ENCODE results near the gene PARPBP. TPM values are rescaled to one million over a fixed set of nuclear protein-coding genes. Genes with fewer than 3 reads are reported as not detected.

Gene PARPBP
- total and polyA plus RNA-seq, 2 of the 8 experiments (the other 6 are each of a cell fraction or from before 2014, with no cell fraction given): 10.9 to 38.1 TPM

- Histone ChIP-seq H4K5ac (ENCODE audit: insufficient read length, low read depth, low read length) (no peak overlapping the region), H3K4me2 (ENCODE audit: insufficient read depth in 1 of 2, low read depth in 2 of 2, low read length in 2 of 2) (no peak overlapping the region), H3K9ac (replicated peaks in 1 of 4; ENCODE audit: extremely low read depth in 1 of 4, low read depth in 3 of 4, low read length in 3 of 4) (no peak overlapping the region), H4K8ac (ENCODE audit: extremely low read depth, insufficient read depth, low read length) (no peak overlapping the region), H2BK5ac (ENCODE audit: low read depth, low read length) (no peak overlapping the region), H3K79me2 (ENCODE audit: control insufficient read depth in 1 of 2, insufficient read depth in 2 of 2, low read length in 2 of 2) (no peaks in the 10 kb centered on the region), H2BK20ac (ENCODE audit: low read length) (no peak overlapping the region), H3K23ac (ENCODE audit: insufficient read length) (no peak overlapping the region), H3K79me1 (ENCODE audit: low read depth, low read length) (no peaks in the 10 kb centered on the region), H3K56ac (replicated peaks; ENCODE audit: insufficient read length, low read depth, low read length) (no peak overlapping the region), H3K4ac (replicated peaks; ENCODE audit: insufficient read length, low read depth, low read length) (no peak overlapping the region), H2BK15ac (ENCODE audit: low read length) (no peak overlapping the region), H3K9me3 (ENCODE audit: insufficient read depth in 2 of 2, low read depth in 1 of 2, low read length in 1 of 2) (no peaks in the 10 kb centered on the region), H3K23me2 (ENCODE audit: low read depth, low read length) (no peaks in the 10 kb centered on the region), H2BK12ac (ENCODE audit: low read depth, low read length) (no peak overlapping the region), H3K27ac (ENCODE audit: low read depth, low read length) (no peak overlapping the region), H4K91ac (replicated peaks; ENCODE audit: insufficient read length, low read length) (no peak overlapping the region), H3K18ac (ENCODE audit: extremely low read depth, low read length) (no peak overlapping the region), H3K36me3 (ENCODE audit: control insufficient read depth in 2 of 4, insufficient read depth in 4 of 4, low read length in 3 of 4) (peaks cover 0 to 2% (median 0%) of the 10 kb centered on the region in 4 experiments; a peak in 1 of 8 replicates), H3K27me3 (replicated peaks in 1 of 4; ENCODE audit: control insufficient read depth in 3 of 4, extremely low read depth in 1 of 4, insufficient read depth in 3 of 4, low read length in 3 of 4) (no peaks in the 10 kb centered on the region), H2AFZ (ENCODE audit: low read length) (no peak overlapping the region; the same call in 1 of the 2 replicates), H4K20me1 (replicated peaks in 1 of 2; ENCODE audit: control insufficient read depth in 1 of 2, insufficient read depth in 2 of 2, low read length in 2 of 2) (no peaks in the 10 kb centered on the region), H2BK120ac (replicated peaks; ENCODE audit: low read depth, low read length) (no peak overlapping the region), H3K4me3 (ENCODE audit: extremely low read depth in 1 of 4, insufficient read depth in 2 of 4, low read depth in 3 of 4, low read length in 4 of 4) (no peak overlapping the region), H3K14ac (ENCODE audit: insufficient read length) (no peak overlapping the region), H2AK5ac (ENCODE audit: low read depth, low read length) (no peak overlapping the region), H3K4me1 (replicated peaks in 1 of 4; ENCODE audit: control insufficient read depth in 3 of 4, insufficient read depth in 4 of 4, low read length in 3 of 4) (peaks cover 0 to 2% (median 0%) of the 10 kb centered on the region in 4 experiments; a peak in 1 of 7 replicates)
- ChIA-PET CTCF (ENCODE audit: partially characterized antibody) (no interaction called here), POLR2A (ENCODE audit: partially characterized antibody) (no interaction called here)
- DNase-seq (ENCODE audit: low read depth in 1 of 2, low spot score in 2 of 2): no peak
- no peak for FAIRE-seq
- no peak for TF ChIP-seq CEBPB (IDR thresholded peaks at IDR 0.05; ENCODE audit: low read depth, low read length)
- TF ChIP-seq SIRT6 (IDR thresholded peaks at IDR 0.05; ENCODE audit: low read length): no peak
- no peak for TF ChIP-seq BACH1 (IDR thresholded peaks at IDR 0.05; ENCODE audit: low read length)
- TF ChIP-seq GABPA (IDR thresholded peaks at IDR 0.05; ENCODE audit: borderline replicate concordance, insufficient read depth, low read length): no peak
- TF ChIP-seq SIX5 (IDR thresholded peaks at IDR 0.05; ENCODE audit: low read depth, low read length): no peak
- no peak for TF ChIP-seq TCF12 (IDR thresholded peaks at IDR 0.05; ENCODE audit: low read depth, low read length)
- no peak for TF ChIP-seq POLR2A (IDR thresholded peaks at IDR 0.05; ENCODE audit: control extremely low read depth in 1 of 2, low read depth in 2 of 2, low read length in 2 of 2)
- TF ChIP-seq SIN3A (conservative IDR thresholded peaks at IDR 0.05 in 1 of 2, IDR thresholded peaks at IDR 0.05 in 1 of 2; ENCODE audit: low read depth in 1 of 2, low read length in 2 of 2): no peak
- no peak for TF ChIP-seq TAF7 (optimal IDR thresholded peaks at IDR 0.05; ENCODE audit: borderline replicate concordance, low read depth, low read length)
- TF ChIP-seq CTBP2 (IDR thresholded peaks at IDR 0.05; ENCODE audit: borderline replicate concordance, insufficient read depth, insufficient read length, low read length): no peak
- no peak for TF ChIP-seq ZNF274 (IDR thresholded peaks at IDR 0.05; ENCODE audit: borderline replicate concordance, extremely low read depth, low read length)
- TF ChIP-seq KDM5A (IDR thresholded peaks at IDR 0.05; ENCODE audit: low read length): no peak
These were observed 112.1 kb downstream of the PARPBP start for GRCh38 chr12:102232036-102232435.
